ENCODE data around the gene RBMS1. TPM values are rescaled to one million over a fixed set of nuclear protein-coding genes. Genes with fewer than 3 reads are reported as not detected.

RBMS1 gene
- total RNA-seq, 1 experiment from 2014 or later: 61.9 TPM

DNA sequence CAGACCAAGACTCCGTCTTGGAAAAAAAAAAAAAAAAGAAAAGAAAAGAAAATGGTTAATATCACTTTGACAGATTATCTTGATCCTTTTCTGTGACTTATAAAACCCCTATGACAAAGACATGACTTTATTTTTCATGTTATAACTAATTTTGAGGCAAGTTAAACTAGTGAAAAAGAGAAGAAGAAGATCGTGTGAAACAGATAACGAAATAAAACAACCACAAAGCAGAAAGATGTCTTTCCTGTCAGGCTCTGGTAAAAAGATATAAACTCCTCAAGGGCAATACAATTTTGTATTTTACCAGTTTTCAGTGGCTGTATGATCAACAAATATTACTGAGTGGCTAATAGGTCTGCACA is 13.4 kb upstream of the RBMS1 start:
- Mint-ChIP-seq H3K27me3 (ENCODE audit: unreplicated experiment) (no peaks in the 10 kb centered on the region), H3K4me1 (ENCODE audit: low read depth, unreplicated experiment) (no peaks in the 10 kb centered on the region), H3K36me3 (ENCODE audit: insufficient read depth, unreplicated experiment) (no peaks in the 10 kb centered on the region), H3K9me3 (ENCODE audit: low read depth, unreplicated experiment) (no peaks in the 10 kb centered on the region), H3K27ac (ENCODE audit: unreplicated experiment) (no peak overlapping the region), H3K4me3 (ENCODE audit: low read depth, unreplicated experiment) (no peak overlapping the region)
- DNase-seq: no peak
- intact Hi-C loops (cut with micrococcal nuclease; ENCODE audit: unreplicated experiment): no loop called here
- CTCF ChIA-PET: no interaction called here
- TF ChIP-seq, protein P1, sequence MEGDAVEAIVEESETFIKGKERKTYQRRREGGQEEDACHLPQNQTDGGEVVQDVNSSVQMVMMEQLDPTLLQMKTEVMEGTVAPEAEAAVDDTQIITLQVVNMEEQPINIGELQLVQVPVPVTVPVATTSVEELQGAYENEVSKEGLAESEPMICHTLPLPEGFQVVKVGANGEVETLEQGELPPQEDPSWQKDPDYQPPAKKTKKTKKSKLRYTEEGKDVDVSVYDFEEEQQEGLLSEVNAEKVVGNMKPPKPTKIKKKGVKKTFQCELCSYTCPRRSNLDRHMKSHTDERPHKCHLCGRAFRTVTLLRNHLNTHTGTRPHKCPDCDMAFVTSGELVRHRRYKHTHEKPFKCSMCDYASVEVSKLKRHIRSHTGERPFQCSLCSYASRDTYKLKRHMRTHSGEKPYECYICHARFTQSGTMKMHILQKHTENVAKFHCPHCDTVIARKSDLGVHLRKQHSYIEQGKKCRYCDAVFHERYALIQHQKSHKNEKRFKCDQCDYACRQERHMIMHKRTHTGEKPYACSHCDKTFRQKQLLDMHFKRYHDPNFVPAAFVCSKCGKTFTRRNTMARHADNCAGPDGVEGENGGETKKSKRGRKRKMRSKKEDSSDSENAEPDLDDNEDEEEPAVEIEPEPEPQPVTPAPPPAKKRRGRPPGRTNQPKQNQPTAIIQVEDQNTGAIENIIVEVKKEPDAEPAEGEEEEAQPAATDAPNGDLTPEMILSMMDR (IDR thresholded peaks at IDR 0.05; ENCODE audit: unreplicated experiment): no peak
- BruUV-seq (replicated peaks): no TSS peak

DNA sequence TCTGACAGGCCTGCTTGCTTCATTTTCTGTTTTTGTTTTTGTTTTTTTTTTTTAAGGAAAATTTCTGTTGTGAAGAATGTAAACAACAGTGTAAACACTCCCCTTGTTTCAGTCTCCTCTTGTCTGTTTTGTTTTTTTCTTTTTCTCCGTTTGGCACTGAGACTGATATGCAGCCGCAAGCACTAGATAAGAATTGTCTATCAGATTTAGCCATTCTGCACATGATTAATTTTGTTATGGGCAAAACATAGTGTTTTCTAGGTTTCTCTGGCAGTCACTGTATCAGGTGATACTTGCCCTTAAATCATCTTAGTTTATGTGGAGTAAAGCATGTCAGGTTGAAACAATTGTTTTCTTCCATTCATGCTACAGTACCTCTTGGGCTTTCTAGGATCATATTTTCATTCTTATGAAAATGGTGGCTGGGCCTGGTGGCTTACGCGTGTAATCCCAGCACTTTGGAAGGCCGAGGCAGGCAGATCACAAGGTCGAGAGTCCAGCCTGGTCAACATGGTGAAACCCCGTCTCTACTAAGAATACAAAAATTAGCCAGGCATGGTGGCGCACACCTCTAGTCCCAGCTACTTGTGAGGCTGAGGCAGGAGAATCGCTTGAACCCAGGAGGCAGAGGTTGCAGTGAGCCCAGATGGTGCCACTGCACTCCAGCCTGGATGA is 12.9 kb upstream of the RBMS1 start:
- TF ChIP-seq, protein P1 (IDR thresholded peaks at IDR 0.05; ENCODE audit: unreplicated experiment): no peak
- Mint-ChIP-seq H3K4me3 (ENCODE audit: low read depth, unreplicated experiment) (no peak overlapping the region), H3K27me3 (ENCODE audit: unreplicated experiment) (no peaks in the 10 kb centered on the region), H3K27ac (ENCODE audit: unreplicated experiment) (no peak overlapping the region), H3K9me3 (ENCODE audit: low read depth, unreplicated experiment) (no peaks in the 10 kb centered on the region), H3K4me1 (ENCODE audit: low read depth, unreplicated experiment) (no peaks in the 10 kb centered on the region), H3K36me3 (ENCODE audit: insufficient read depth, unreplicated experiment) (no peaks in the 10 kb centered on the region)
- intact Hi-C loops (cut with micrococcal nuclease; ENCODE audit: unreplicated experiment): no loop called here
- CTCF ChIA-PET: no interaction called here
- DNase-seq: no peak
- BruUV-seq (replicated peaks): no TSS peak

DNA sequence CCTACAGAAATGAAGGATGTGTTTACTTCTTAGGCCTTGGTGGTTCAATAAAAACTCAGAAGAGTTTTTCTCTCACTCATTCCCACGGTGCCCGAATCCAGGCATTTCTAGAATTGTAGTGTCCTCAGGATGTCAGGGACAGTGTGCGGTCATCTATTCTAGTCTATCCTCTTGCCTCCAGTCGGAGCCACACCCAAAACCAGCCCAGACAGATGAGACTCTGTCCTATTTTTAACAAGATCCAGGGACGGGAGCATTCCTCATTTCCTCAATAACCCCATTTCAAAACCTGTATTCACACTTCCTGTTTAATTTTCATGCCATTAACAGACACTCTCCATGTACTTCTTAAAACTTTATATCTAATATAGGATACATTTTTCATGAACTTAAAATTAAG is 11.6 kb upstream of the RBMS1 start:
- Mint-ChIP-seq H3K36me3 (ENCODE audit: insufficient read depth, unreplicated experiment) (no peaks in the 10 kb centered on the region), H3K27me3 (ENCODE audit: unreplicated experiment) (no peaks in the 10 kb centered on the region), H3K4me1 (ENCODE audit: low read depth, unreplicated experiment) (no peaks in the 10 kb centered on the region), H3K9me3 (ENCODE audit: low read depth, unreplicated experiment) (no peaks in the 10 kb centered on the region), H3K27ac (ENCODE audit: unreplicated experiment) (no peak overlapping the region), H3K4me3 (ENCODE audit: low read depth, unreplicated experiment) (no peak overlapping the region)
- no TSS peak for BruUV-seq (replicated peaks)
- CTCF ChIA-PET: no interaction called here
- intact Hi-C loops (cut with micrococcal nuclease; ENCODE audit: unreplicated experiment): no loop called here
- DNase-seq: no peak
- TF ChIP-seq, protein P1 (IDR thresholded peaks at IDR 0.05; ENCODE audit: unreplicated experiment): no peak

DNA sequence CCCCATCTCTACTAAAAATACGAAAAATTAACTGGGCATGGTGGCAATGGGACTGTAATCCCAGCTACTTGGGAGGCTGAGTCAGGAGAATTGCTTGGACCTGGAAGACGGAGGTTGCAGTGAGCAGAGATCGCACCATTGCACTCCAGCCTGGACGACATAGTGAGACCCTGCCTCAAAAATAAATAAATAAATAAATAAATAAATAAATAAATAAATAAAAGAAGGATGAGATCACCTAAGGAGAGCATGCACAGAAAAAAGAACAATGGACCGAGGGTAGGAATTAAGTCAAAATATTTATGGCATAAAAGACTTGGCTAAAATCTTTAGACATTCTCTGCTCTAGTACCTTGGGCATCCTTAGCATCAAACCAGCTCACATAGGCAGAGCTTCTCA is 8.9 kb upstream of the RBMS1 start:
- DNase-seq: no peak
- intact Hi-C loops (cut with micrococcal nuclease; ENCODE audit: unreplicated experiment): no loop called here
- Mint-ChIP-seq H3K4me3 (ENCODE audit: low read depth, unreplicated experiment) (no peak overlapping the region), H3K27me3 (ENCODE audit: unreplicated experiment) (no peaks in the 10 kb centered on the region), H3K4me1 (ENCODE audit: low read depth, unreplicated experiment) (no peaks in the 10 kb centered on the region), H3K36me3 (ENCODE audit: insufficient read depth, unreplicated experiment) (no peaks in the 10 kb centered on the region), H3K9me3 (ENCODE audit: low read depth, unreplicated experiment) (no peaks in the 10 kb centered on the region), H3K27ac (ENCODE audit: unreplicated experiment) (no peak overlapping the region)
- TF ChIP-seq, protein P1 (IDR thresholded peaks at IDR 0.05; ENCODE audit: unreplicated experiment): no peak
- no TSS peak for BruUV-seq (replicated peaks)
- CTCF ChIA-PET: no interaction called here

All from Calu3 (cell line).